Mucosa of stomach (tissue), 1 donor: ENCODE results near the gene PYCR2.
"Not testable (repeated sequence)": the region's sequence is repeated elsewhere in the genome, so short reads cannot be mapped to it uniquely, and the experiment has no call there.

ENCODE experiments used
- H3K27me3 ChIP-seq: one replicate; pipeline ENCODE4 v1.7.0; 2013; ENCODE audit warnings: mild to moderate bottlenecking, low read length; ENCODE audit not compliant: control insufficient read depth, insufficient read depth
- H3K36me3 ChIP-seq: one replicate; pipeline ENCODE4 v1.7.0; 2013; ENCODE audit warnings: low read length; ENCODE audit not compliant: control insufficient read depth, insufficient read depth
- H3K4me1 ChIP-seq: one replicate; pipeline ENCODE4 v1.7.0; 2013; ENCODE audit warnings: mild to moderate bottlenecking, low read length; ENCODE audit not compliant: control insufficient read depth, insufficient read depth
- H3K4me3 ChIP-seq: one replicate; pipeline ENCODE4 v1.7.0; 2013; ENCODE audit warnings: low read length
- H3K9ac ChIP-seq: one replicate; pipeline ENCODE4 v1.7.0; 2013; ENCODE audit warnings: mild to moderate bottlenecking, low read length, moderate library complexity
- H3K9me3 ChIP-seq: one replicate; pipeline ENCODE4 v1.7.0; 2013; ENCODE audit warnings: mild to moderate bottlenecking, low read length, moderate library complexity; ENCODE audit not compliant: control insufficient read depth
- donor health status: Pancreatic carcinoma.

Gene PYCR2

DNA sequence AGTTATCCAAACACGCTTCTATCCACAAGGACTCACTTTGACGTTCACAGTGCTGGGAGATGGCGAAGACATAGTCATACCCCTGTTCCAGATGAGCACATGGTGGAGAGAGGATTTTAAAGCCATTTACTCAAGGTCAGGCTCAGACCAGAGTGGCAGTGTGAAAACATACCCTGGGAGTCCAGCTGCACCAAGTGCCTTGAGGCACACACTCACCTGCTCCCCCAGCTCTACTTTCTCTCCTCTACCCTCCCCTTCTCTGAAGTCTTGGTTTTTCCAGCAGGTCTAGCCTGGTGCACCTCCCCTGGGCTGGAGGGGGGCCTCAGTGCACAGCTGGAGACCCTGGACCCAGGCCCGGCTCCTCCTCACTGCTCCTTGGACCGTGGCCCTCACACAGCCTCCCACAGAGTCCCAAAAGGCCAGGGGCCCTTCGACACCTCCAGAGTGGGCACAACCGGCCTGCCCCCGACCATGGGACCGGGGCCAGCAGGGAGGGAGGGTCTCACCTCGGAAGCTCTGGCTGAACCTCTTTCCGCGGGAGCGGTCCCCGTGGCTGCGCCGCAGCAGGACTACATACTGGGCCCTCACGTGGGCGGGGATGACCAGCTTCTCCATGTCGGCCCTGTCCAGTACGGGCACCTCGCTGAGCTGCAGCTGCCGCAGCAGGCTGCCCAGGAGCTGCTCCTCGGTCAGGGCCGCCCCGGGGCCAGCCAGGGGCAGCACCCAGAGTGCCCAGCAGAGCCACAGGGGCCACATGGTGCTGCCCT, 16.5 kb upstream of the PYCR2 start:
- Histone ChIP-seq H3K9ac (no peak overlapping the region), H3K9me3 (no peaks in the 10 kb centered on the region), H3K36me3 (no peaks in the 10 kb centered on the region), H3K4me1 (no peaks in the 10 kb centered on the region), H3K4me3 (no peak overlapping the region), H3K27me3 (peaks cover 3% of the 10 kb centered on the region)

GRCh38 chr1:225939939-225940310, 15.9 kb upstream of the PYCR2 start:
- not testable (repeated sequence) for H3K4me1 ChIP-seq, H3K4me3 ChIP-seq, H3K36me3 ChIP-seq, H3K9me3 ChIP-seq, H3K9ac ChIP-seq, H3K27me3 ChIP-seq

GRCh38 chr1:225939097-225939938, 15.3 kb upstream of the PYCR2 start:
- H3K9me3 ChIP-seq, H3K27me3 ChIP-seq, H3K4me3 ChIP-seq, H3K4me1 ChIP-seq, H3K9ac ChIP-seq, H3K36me3 ChIP-seq: not testable (repeated sequence)

- Histone ChIP-seq H3K36me3 (no peaks in the 10 kb centered on the region), H3K4me3 (no peak overlapping the region), H3K9ac (no peak overlapping the region)
Measured at GRCh38 chr1:225937048-225937968, 13.3 kb upstream of the PYCR2 start.

DNA sequence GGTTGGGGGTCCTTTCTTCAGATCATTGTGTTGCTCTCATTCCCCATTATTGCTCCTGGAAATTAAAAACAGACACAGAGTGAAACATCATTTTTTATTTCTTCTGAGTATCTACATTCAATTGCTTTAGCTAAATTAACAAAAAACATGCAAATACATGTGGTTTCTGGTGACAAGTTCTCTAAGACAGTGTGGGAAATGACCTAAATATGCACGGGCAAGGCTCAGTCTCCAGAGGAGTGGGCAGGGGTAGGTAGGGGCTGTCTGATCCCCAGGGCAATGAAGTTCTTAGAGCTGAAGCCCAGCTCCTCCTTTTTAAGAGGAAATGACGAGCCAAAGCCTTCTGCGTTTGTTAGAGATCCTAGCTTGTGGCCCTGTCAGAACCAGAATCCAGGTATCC, 12.5 kb upstream of the PYCR2 start:
- no peak overlapping the region for H3K4me3 ChIP-seq
- no peak overlapping the region for H3K9ac ChIP-seq
- no peaks in the 10 kb centered on the region for H3K4me1 ChIP-seq
- H3K27me3 ChIP-seq = peaks cover 3% of the 10 kb centered on the region
- H3K36me3 ChIP-seq = no peaks in the 10 kb centered on the region
- H3K9me3 ChIP-seq = no peaks in the 10 kb centered on the region

More at GRCh38 chr1:225937048-225937968, 13.3 kb upstream of the PYCR2 start:
- Histone ChIP-seq H3K9me3 (no peaks in the 10 kb centered on the region), H3K4me1 (no peaks in the 10 kb centered on the region), H3K27me3 (peaks cover 3% of the 10 kb centered on the region)

- H3K4me1 ChIP-seq = not testable (repeated sequence)
Measured at GRCh38 chr1:225936086-225936485, 12.0 kb upstream of the PYCR2 start.

DNA sequence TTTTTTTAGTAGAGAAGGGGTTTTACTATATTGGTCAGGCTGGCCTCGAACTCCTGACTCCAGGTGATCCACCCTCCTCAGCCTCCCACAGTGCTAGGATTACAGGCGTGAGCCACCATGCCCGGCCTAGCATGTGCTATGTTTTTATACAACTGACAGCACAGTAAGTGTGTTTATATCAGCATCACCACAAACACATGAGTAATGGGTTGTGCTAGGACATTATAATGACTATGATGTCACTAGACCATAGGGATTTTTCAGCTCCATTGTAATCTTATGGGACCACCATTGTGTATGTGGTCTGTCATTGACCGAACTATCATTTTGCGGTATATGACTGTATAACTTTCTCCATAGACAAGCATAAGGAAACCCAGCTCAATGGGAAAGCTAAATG, 10.7 kb upstream of the PYCR2 start:
- H3K4me1 ChIP-seq = no peaks in the 10 kb centered on the region
- no peak overlapping the region for H3K4me3 ChIP-seq
- H3K9me3 ChIP-seq = no peaks in the 10 kb centered on the region
- no peak overlapping the region for H3K9ac ChIP-seq
- peaks cover 3% of the 10 kb centered on the region for H3K27me3 ChIP-seq
- H3K36me3 ChIP-seq = no peaks in the 10 kb centered on the region

More at GRCh38 chr1:225936086-225936485, 12.0 kb upstream of the PYCR2 start:
- H3K9ac ChIP-seq, H3K27me3 ChIP-seq, H3K9me3 ChIP-seq, H3K4me3 ChIP-seq, H3K36me3 ChIP-seq: not testable (repeated sequence)

GRCh38 chr1:225933072-225933471, 9.0 kb upstream of the PYCR2 start:
- no peak overlapping the region for H3K9ac ChIP-seq
- no peaks in the 10 kb centered on the region for H3K27me3 ChIP-seq
- H3K4me3 ChIP-seq = no peak overlapping the region
- no peaks in the 10 kb centered on the region for H3K36me3 ChIP-seq
- H3K4me1 ChIP-seq = no peaks in the 10 kb centered on the region
- H3K9me3 ChIP-seq = no peaks in the 10 kb centered on the region

DNA sequence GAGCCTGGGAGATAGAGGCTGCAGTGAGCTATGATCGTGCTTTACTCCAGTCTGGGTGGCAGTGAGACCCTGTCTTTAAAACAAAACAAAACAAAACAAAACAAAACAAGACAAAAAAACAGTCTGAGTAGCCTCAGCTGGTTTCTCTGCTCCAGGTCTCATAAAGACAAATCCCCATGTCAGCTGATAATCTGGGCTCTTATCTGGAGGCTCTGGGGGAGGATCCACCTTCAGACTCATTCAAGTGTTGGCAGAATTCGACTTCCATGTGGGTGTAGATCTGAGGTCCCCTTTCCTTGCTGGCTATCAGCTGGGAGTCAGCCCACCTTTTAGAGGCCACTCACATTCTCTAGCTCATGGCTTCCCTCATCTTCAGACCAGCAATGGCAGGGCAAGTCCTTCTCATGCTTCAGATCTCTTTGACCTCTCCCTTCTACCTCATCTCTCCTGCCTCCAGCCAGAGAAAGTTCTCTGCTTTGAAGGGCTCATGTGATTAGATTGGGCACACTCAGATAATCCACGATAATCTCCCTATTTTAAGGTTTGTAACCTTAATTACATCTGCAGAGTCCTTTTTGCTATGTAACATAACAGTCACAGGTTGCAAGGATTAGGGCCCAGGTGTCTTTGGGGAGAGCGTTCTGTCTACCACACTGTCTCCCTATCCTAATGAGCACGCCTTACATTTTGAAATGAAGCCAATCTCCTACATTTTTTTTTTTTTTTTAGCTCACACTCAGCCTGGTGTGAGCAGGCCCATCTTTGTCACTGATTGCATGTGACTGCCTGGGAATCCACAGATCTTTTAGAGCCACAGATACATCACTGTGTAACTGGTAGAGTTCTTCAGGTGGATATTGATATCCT, 7.5 kb upstream of the PYCR2 start:
- H3K9ac ChIP-seq = no peak overlapping the region
- H3K4me3 ChIP-seq = no peak overlapping the region

DNA sequence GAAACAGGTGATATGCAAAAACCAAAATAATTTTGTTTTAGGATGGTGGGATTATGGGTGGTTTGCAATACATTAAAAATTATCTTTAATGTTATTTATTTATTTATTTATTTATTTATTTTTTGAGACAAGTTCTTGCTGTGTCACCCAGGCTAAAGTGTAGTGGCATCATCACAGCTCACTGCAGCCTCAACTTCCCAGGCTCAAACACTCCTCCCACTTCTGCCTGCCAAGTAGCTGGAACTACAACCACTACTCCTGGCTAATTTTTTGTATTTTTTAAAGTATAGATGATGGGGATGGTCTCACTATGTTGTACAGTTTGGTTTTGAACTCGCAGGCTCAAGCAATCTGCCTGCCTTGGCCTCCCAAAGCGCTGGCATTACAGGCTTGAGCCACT, 6.5 kb upstream of the PYCR2 start:
- H3K36me3 ChIP-seq = no peaks in the 10 kb centered on the region
- H3K27me3 ChIP-seq = no peaks in the 10 kb centered on the region
- H3K4me1 ChIP-seq = no peaks in the 10 kb centered on the region
- H3K9ac ChIP-seq = no peak overlapping the region
- H3K9me3 ChIP-seq = no peaks in the 10 kb centered on the region
- no peak overlapping the region for H3K4me3 ChIP-seq

More for the DNA sequence above, 7.5 kb upstream of the PYCR2 start:
- H3K27me3 ChIP-seq = no peaks in the 10 kb centered on the region
- no peaks in the 10 kb centered on the region for H3K4me1 ChIP-seq
- H3K9me3 ChIP-seq = no peaks in the 10 kb centered on the region
- no peaks in the 10 kb centered on the region for H3K36me3 ChIP-seq

DNA sequence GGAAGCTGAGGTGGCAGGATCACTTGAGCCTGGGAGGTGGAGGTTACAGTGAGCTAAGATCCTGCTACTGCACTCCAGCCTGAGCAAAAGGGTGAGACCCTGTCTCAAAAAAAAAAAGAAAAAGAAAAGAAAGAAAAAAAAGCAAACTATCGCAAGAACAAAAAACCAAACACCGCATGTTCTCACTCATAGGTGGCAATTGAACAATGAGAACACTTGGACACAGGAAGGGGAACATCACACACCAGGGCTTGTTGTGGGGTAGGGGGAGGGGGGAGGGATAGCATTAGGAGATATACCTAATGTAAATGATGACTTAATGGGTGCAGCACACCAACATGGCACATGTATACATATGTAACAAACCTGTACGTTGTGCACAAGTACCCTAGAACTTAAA, 5.4 kb upstream of the PYCR2 start:
- H3K9me3 ChIP-seq, H3K9ac ChIP-seq, H3K36me3 ChIP-seq, H3K4me3 ChIP-seq, H3K4me1 ChIP-seq, H3K27me3 ChIP-seq: not testable (repeated sequence)
